Calu3 (cell line): ENCODE data around the gene OR6B1. TPM values are rescaled to one million over a fixed set of nuclear protein-coding genes. Genes with fewer than 3 reads are reported as not detected.

Experiments used
- BruUV-seq: library from RNA; stranded (reverse); fragments of 400-500 nt; replicated peaks from 2 replicates; lab custom pipeline; 2021; lab: Mats Ljungman, UMichigan
- CTCF ChIA-PET: fragments of 300-600 bp; sonication (Branson Sonifier 250); formaldehyde crosslinking; loops from one replicate; lab custom pipeline; 2022; ENCODE audit warnings: antibody characterized with exemption; lab: Charles Lee
- DNase-seq: peaks from one replicate; pipeline ENCODE4 v3.0.0; 2022
- H3K27ac Mint-ChIP-seq: one replicate; pipeline ENCODE4 v1.8.0; 2022; ENCODE audit warnings: mixed read lengths; ENCODE audit not compliant: unreplicated experiment
- H3K27me3 Mint-ChIP-seq: one replicate; pipeline ENCODE4 v1.8.0; 2022; ENCODE audit warnings: mixed read lengths; ENCODE audit not compliant: unreplicated experiment
- H3K36me3 Mint-ChIP-seq: one replicate; pipeline ENCODE4 v1.8.0; 2022; ENCODE audit warnings: mild to moderate bottlenecking, moderate library complexity, mixed read lengths; ENCODE audit not compliant: insufficient read depth, unreplicated experiment
- H3K4me1 Mint-ChIP-seq: one replicate; pipeline ENCODE4 v1.8.0; 2022; ENCODE audit warnings: mild to moderate bottlenecking, low read depth, mixed read lengths; ENCODE audit not compliant: unreplicated experiment
- H3K4me3 Mint-ChIP-seq: one replicate; pipeline ENCODE4 v1.8.0; 2022; ENCODE audit warnings: mild to moderate bottlenecking, low read depth, moderate library complexity, mixed read lengths; ENCODE audit not compliant: unreplicated experiment
- H3K9me3 Mint-ChIP-seq: one replicate; pipeline ENCODE4 v1.8.0; 2022; ENCODE audit warnings: low read depth, mixed read lengths; ENCODE audit not compliant: unreplicated experiment
- CTCF ChIP-seq: fragments of 200-600 bp; IDR thresholded peaks from one replicate; pipeline ENCODE4 v1.8.0; 2022; ENCODE audit warnings: antibody characterized with exemption; ENCODE audit not compliant: unreplicated experiment
- intact Hi-C: fragments of 100-400 bp; cut with micrococcal nuclease; formaldehyde crosslinking; loops from one replicate; pipeline ENCODE4 v1.10.0; 2022; ENCODE audit not compliant: unreplicated experiment
- total RNA-seq: library from RNA; stranded (reverse); gene quantifications from 2 replicates; pipeline ENCODE4 v1.2.3, GENCODE V29; 2022

The OR6B1 gene
- total RNA-seq, 1 experiment from 2014 or later = not detected

GRCh38 chr7:144024213-144024612 is 24.1 kb downstream of the OR6B1 start:
- intact Hi-C loops = no loop called here
- H3K4me3 Mint-ChIP-seq = no peak overlapping the region
- no peak for TF ChIP-seq CTCF
- no peaks in the 10 kb centered on the region for H3K9me3 Mint-ChIP-seq
- H3K36me3 Mint-ChIP-seq = no peaks in the 10 kb centered on the region
- BruUV-seq = no TSS peak
- no peak overlapping the region for H3K27ac Mint-ChIP-seq
- no peak for DNase-seq
- CTCF ChIA-PET = no interaction called here
- no peaks in the 10 kb centered on the region for H3K4me1 Mint-ChIP-seq
- H3K27me3 Mint-ChIP-seq = no peaks in the 10 kb centered on the region

GRCh38 chr7:144026203-144026883 is 26.2 kb downstream of the OR6B1 start:
- H3K36me3 Mint-ChIP-seq = no peaks in the 10 kb centered on the region
- intact Hi-C loops = loop anchor here (2.0 to 5.0 kb wide), 3 partner anchors 54 to 126 kb away; no protein-coding TSS in a partner anchor
- H3K27ac Mint-ChIP-seq = no peak overlapping the region
- CTCF ChIA-PET = interaction anchor here (2.5 kb wide), 1 partner anchor 125 kb away, joined by 8 read pairs; the partner anchor contains the start of gene TCAF1
- no peaks in the 10 kb centered on the region for H3K9me3 Mint-ChIP-seq
- no peaks in the 10 kb centered on the region for H3K27me3 Mint-ChIP-seq
- H3K4me1 Mint-ChIP-seq = no peaks in the 10 kb centered on the region
- no peak overlapping the region for H3K4me3 Mint-ChIP-seq
- no peak for DNase-seq
- BruUV-seq = no TSS peak
- no peak for TF ChIP-seq CTCF

GRCh38 chr7:144027070-144027469 is 26.9 kb downstream of the OR6B1 start:
- CTCF ChIA-PET = interaction anchor here (1.4 to 2.5 kb wide), 2 partner anchors 101 to 125 kb away, joined by 3 to 8 read pairs; partner anchors contain the start of gene TCAF1
- no peak overlapping the region for H3K4me3 Mint-ChIP-seq
- intact Hi-C loops = loop anchor here (2.0 to 5.0 kb wide), 3 partner anchors 55 to 126 kb away; no protein-coding TSS in a partner anchor
- H3K36me3 Mint-ChIP-seq = no peaks in the 10 kb centered on the region
- TF ChIP-seq CTCF = no peak
- no peak overlapping the region for H3K27ac Mint-ChIP-seq
- no peaks in the 10 kb centered on the region for H3K4me1 Mint-ChIP-seq
- BruUV-seq = no TSS peak
- H3K27me3 Mint-ChIP-seq = no peaks in the 10 kb centered on the region
- H3K9me3 Mint-ChIP-seq = no peaks in the 10 kb centered on the region
- no peak for DNase-seq

GRCh38 chr7:144027974-144028373 is 27.9 kb downstream of the OR6B1 start:
- BruUV-seq = no TSS peak
- Mint-ChIP-seq H3K4me3 (no peak overlapping the region), H3K27me3 (no peaks in the 10 kb centered on the region), H3K9me3 (no peaks in the 10 kb centered on the region), H3K4me1 (no peaks in the 10 kb centered on the region), H3K36me3 (no peaks in the 10 kb centered on the region), H3K27ac (no peak overlapping the region)
- DNase-seq = no peak
- TF ChIP-seq CTCF = no peak
- intact Hi-C loops = loop anchor here (2.0 to 5.0 kb wide), 3 partner anchors 56 to 127 kb away; no protein-coding TSS in a partner anchor
- CTCF ChIA-PET = interaction anchor here (1.2 to 1.4 kb wide), 2 partner anchors 100 to 126 kb away, joined by 3 read pairs; partner anchors contain the start of gene TCAF1
